Fibroblast of skin of left biceps (primary cell): ENCODE data around the gene PKP2.
"Not testable (repeated sequence)": the region's sequence is repeated elsewhere in the genome, so short reads cannot be mapped to it uniquely, and the experiment has no call there.

Experiments used
- DNase-seq, 2 experiments: peaks; one replicate each; pipeline ENCODE4 v3.0.0-alpha.2; 2013; ENCODE audit warnings: low read depth in 2 of 2

PKP2 gene

GRCh38 chr12:32861658-32862057 lies 34.9 kb downstream of the PKP2 start:
- not testable (repeated sequence) for DNase-seq

DNA sequence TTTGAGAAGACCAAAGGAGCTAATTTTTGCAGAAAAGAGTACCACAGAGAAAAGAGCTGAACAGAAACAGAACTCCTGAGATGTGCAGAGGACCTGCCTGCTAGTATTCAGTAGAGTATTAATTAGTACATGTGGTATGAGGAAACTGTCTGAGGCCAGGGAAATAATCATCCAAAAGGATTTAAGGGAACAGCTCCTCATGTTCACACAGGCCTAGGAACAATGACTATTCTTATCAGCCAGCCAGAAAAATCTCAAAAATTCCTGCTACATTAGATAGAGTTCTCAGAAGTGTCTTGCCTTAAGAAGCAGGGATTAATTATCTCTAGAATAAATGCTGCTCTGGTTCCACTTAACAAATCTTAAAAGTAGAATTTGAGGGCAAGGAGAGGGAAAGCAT lies 36.4 kb downstream of the PKP2 start:
- DNase-seq, result no peak

- no peak for DNase-seq
These were observed 37.2 kb downstream of the PKP2 start for GRCh38 chr12:32859389-32859788.

- no peak for DNase-seq
These were observed 41.9 kb downstream of the PKP2 start for GRCh38 chr12:32854716-32855115.

GRCh38 chr12:32854097-32854496 lies 42.5 kb downstream of the PKP2 start:
- DNase-seq, result no peak

- DNase-seq, result no peak
These were observed 49.3 kb downstream of the PKP2 start for GRCh38 chr12:32847287-32847686.

- no peak for DNase-seq
These were observed 50.5 kb downstream of the PKP2 start for GRCh38 chr12:32846053-32846452.

GRCh38 chr12:32843528-32844095 lies 53.0 kb downstream of the PKP2 start:
- DNase-seq, result no peak

GRCh38 chr12:32841061-32841460 lies 55.5 kb downstream of the PKP2 start:
- no peak for DNase-seq

DNA sequence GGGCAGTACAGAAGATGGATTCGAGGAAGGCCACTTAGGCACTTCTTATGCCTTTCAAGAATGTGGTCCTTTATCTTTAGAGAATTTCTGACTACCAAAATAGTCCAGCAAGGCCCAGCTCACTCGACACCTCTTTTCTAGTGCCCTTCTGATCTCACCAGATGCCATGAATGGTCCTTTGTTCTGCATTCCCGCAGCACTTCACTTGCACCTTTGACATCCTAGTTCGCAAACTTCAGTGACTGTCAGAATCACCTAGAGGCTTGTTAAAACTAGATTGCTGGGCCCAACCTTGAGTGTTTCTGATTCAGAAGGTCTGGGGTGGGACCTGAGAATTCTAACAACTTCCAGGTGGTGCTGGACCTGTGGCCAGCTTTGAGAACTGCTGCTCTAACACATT lies 56.7 kb downstream of the PKP2 start:
- DNase-seq, result no peak

DNA sequence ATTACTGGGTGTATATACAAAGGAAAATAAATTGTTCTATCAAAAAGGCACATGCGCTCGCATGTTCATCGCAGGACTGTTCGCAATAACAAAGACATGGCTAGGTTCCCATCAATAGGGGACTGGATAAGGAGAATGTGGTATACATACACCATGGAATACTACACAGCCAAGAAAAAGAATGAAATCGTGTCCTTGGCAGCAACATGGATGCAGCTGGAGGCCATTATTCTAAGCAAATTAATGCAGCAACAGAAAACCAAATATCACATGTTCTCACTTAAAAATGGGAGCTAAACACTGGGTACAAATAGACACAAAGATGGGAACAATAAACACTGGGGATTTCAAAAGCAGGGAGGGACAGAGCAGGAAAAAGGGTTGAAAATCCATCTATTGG lies 58.6 kb downstream of the PKP2 start:
- no peak for DNase-seq

DNA sequence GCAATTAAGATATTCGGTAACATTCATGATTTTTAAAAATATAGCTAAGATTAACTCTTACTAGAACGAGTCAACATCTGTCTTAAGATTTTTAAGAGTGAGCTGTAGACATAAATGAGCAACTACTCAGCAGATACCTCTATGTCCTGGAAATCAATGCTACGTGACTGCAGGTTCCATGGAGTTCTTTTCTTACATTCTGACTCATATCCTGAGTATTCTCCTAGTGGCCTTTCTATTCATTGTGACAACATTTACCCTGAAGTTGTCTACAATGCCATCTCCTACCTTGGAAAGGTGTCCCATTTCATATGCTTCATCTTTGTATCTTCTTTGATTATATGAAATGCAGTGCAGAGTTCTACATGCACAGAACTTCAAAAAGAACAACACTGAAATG lies 59.9 kb downstream of the PKP2 start:
- no peak for DNase-seq

DNA sequence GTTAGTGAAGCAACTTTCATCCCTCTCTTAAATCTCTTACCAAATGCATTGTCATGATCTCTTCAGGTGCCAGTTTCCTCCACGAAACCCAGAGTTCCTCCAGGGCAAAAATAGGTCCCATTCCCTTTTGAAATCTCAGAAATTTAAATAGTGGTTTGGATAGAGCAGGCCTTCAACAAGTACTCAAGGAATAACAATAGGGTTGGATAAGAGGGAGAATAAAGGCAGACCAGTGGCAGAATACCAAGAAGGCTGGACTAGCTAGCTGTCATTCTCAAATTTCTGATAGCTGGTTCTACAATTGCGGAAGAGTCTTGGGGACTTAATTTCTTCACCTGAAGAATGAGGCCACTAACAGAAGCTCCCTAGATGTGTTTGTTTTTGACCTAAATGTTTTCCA lies 62.5 kb downstream of the PKP2 start:
- DNase-seq, result no peak

GRCh38 chr12:32828552-32828951 lies 68.0 kb downstream of the PKP2 start:
- DNase-seq, result no peak

GRCh38 chr12:32828120-32828519 lies 68.5 kb downstream of the PKP2 start:
- no peak for DNase-seq

DNA sequence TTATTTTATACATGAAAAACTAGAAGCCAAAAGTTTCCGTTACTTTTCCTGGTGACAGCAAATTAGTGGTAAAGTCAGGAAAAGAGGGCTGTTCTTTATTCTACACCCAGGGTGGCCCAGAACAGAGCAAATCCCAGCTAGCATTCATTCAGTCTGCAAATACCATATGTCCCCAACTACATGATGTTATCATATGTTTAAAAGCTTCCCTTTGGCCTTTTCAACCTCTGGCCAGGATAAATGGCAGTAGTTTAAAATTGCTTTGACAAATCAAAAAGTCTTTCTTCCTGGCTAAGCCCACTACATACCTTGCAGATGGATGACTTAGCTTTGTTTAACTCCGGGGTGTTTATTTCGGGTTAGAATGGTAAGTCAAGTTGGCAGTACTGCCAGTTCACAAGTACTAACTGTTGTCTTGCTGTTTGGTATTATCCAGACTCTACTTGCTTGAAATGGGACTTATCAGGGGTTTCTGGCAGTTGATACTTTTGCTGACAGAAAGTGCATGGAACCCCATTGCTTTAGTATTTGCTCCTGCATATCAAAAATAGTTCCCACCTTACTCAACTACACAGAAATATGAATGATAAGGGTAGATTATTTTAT lies 69.7 kb downstream of the PKP2 start:
- no peak for DNase-seq

- no peak for DNase-seq
These were observed 72.0 kb downstream of the PKP2 start for GRCh38 chr12:32824596-32824995.

- no peak for DNase-seq
These were observed 74.2 kb downstream of the PKP2 start for GRCh38 chr12:32822344-32822743.

- DNase-seq, result no peak
These were observed 74.9 kb downstream of the PKP2 start for GRCh38 chr12:32821710-32822109.

DNA sequence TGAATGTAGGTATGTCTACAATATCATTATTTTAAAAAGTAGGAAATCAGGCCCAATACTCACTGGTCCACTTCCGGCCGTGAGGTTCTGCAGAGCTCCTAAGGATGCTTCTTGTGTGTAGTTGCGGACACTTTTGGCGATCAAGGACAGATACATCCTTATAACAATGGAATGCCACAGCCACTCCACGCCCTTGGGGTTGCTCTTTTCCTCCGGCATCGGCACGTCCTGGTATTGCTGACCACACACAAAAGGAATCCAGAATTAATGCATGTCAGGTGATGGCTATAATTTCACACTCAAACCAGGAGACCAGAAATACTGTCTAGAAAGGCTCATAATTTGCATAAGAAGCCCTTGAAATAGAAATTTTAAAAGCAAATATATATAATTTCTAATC lies 75.3 kb downstream of the PKP2 start:
- DNase-seq, result no peak

GRCh38 chr12:32820376-32820931 lies 76.1 kb downstream of the PKP2 start:
- DNase-seq, result no peak

GRCh38 chr12:32819424-32819823 lies 77.2 kb downstream of the PKP2 start:
- no peak for DNase-seq

GRCh38 chr12:32811686-32812392 lies 84.7 kb downstream of the PKP2 start:
- no peak for DNase-seq
